ENCODE results near the gene FGFBP1.

GRCh38 chr4:15958562-15958961 lies 20.0 kb upstream of the FGFBP1 start:
- TF ChIP-seq GLIS3 (CRISPR knock-in tag; IDR thresholded peaks at IDR 0.05) (no peak), ESRRG (CRISPR knock-in tag; IDR thresholded peaks at IDR 0.05) (no peak)

Measured in SK-N-SH treated with all-trans-retinoic acid at 6 μM for 48 hours (cell line).